ENCODE results near the gene POGLUT3.

Gene POGLUT3

DNA sequence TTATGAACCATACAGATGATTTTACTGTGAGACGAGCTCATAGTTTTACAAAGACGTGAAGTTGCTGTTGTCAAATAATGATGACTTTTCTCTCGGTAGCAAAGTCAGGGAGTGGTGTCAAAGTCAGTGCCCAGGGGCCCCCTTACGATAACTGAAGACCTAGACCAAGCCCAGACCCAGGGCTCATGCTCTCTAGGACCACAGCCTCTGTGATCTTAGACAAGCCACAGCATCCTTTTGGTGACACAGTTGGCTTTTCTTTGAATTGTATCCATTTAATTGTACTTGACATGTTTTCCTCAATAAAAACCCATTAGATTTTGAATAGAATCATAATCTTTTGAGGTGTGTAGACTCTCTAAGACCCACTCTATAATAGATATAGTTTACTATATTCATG is 17.9 kb upstream of the POGLUT3 start:
- H3K9me3 Mint-ChIP-seq: peaks cover 4% of the 10 kb centered on the region
- no peaks in the 10 kb centered on the region for H3K4me1 Mint-ChIP-seq
- H3K4me3 Mint-ChIP-seq: no peak overlapping the region
- no peak overlapping the region for H3K27ac Mint-ChIP-seq
- H3K27me3 Mint-ChIP-seq: peaks cover 15% of the 10 kb centered on the region
- no peak for ATAC-seq
- H3K36me3 Mint-ChIP-seq: no peaks in the 10 kb centered on the region

DNA sequence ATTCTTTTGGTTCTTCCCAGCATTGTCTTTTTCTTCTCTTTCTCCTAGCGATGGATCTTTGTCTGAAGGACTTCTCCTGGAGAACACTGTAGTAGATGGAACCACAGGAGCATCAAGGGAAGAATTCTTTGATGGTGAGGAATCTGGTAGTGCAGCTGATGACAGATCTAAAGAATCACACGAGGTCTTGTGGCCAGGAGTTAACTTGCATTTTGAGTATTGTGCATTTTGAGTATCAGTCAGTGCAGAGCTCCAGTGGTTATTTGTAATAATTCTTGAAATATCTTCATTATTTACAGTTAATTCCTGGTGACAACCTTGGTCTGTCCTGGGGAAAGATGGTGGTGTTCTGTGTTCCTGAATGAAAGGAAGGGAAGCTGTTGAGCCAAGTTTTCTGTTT is 14.5 kb upstream of the POGLUT3 start:
- Mint-ChIP-seq H3K36me3 (no peaks in the 10 kb centered on the region), H3K4me3 (no peak overlapping the region), H3K27ac (no peak overlapping the region), H3K4me1 (no peaks in the 10 kb centered on the region), H3K27me3 (peaks cover 9% of the 10 kb centered on the region), H3K9me3 (no peaks in the 10 kb centered on the region)
- no peak for ATAC-seq

- Mint-ChIP-seq H3K27me3 (peaks cover 9% of the 10 kb centered on the region), H3K36me3 (no peaks in the 10 kb centered on the region), H3K4me1 (no peaks in the 10 kb centered on the region), H3K9me3 (no peaks in the 10 kb centered on the region), H3K4me3 (no peak overlapping the region), H3K27ac (no peak overlapping the region)
- no peak for ATAC-seq
These were observed 13.8 kb upstream of the POGLUT3 start for GRCh38 chr11:108511851-108512474.

DNA sequence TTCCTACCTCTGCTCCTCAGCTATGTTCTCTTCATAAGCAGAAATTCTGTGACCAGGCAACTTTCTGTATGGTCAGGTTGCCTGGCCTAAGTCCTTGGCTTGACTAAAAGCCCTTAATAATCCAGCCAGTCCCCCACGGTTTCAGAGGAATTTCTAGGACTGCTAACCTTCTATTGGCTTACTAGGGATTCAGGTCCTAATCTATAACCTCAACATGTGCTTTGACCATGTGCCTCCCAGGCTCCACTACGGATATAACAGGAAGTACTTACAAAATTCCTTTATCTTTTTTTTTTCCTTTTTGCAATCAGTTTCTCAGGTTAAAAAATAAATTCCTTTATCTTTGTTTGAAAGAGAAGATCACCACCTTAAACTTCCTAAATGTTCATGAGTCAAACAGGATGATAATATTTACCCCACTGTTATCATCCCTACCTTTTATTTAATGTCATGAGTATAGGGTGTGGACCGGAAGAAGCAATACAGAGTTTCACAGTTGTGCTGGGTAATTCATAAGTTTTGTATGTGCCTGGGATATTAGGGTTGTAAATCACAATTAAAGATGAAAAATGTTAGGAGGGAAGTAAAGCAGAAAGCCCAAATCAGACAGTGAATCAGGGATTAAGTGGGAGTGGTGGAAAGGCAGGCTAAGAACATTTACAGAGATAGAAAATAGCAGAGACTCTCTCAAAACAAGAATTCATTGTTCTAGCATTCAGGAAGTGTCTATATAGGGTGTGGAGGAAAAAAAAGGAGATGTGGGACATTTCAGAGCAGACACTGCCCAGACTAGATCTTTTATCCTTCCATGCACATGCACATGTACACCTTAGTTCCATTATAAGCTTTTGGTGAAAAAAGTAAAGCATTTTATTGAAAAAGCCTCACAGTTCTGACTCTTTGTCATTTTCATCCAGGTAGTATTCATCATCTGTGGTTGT is 10.7 kb upstream of the POGLUT3 start:
- H3K4me3 Mint-ChIP-seq: no peak overlapping the region

DNA sequence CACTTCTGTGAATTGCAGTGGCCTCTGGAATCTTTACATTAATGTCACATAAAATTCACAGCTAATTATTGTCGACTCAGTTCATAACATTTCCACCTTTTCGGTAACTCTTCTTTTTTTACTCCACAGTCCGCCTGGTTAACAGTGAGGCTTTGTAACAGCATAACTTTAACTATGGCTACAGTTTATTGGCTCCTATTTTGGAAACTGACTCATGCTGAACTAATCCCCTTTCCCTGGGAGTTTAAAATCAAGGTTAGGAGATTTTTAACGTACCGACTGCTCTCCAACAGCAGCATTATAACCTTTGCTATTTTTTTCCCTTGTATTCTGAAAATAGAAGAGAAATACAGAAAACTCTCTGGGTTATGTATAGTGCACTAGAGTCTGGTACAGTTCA is 3.2 kb upstream of the POGLUT3 start:
- no peaks in the 10 kb centered on the region for H3K36me3 Mint-ChIP-seq
- no peak overlapping the region for H3K27ac Mint-ChIP-seq
- peaks cover 11% of the 10 kb centered on the region for H3K4me1 Mint-ChIP-seq
- no peak for ATAC-seq
- H3K9me3 Mint-ChIP-seq: no peaks in the 10 kb centered on the region
- H3K4me3 Mint-ChIP-seq: no peak overlapping the region
- no peaks in the 10 kb centered on the region for H3K27me3 Mint-ChIP-seq

More for the DNA sequence above, 10.7 kb upstream of the POGLUT3 start:
- no peak for ATAC-seq
- Mint-ChIP-seq H3K4me1 (no peaks in the 10 kb centered on the region), H3K9me3 (no peaks in the 10 kb centered on the region), H3K27me3 (peaks cover 2% of the 10 kb centered on the region), H3K36me3 (no peaks in the 10 kb centered on the region), H3K27ac (no peak overlapping the region)

DNA sequence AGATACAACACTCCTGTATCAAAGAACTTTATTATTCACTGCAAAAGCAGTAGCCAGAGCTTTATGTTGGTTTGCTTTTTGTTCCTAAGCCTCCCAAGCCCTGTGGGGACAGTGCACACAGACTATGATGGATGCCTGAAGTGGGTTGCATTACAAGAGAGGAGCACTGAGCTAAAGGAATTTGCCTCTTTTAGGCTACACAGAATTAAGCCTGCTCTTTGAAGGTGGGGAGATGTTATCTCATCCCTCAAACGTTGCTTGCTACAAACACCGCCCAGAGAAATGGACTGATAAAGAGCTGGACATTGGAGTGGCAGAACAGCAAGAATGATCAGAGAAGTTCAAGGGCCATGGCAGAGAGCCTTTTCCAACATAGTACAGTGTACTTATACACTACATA is 2.5 kb upstream of the POGLUT3 start:
- Mint-ChIP-seq H3K27ac (no peak overlapping the region), H3K9me3 (no peaks in the 10 kb centered on the region), H3K4me3 (no peak overlapping the region), H3K27me3 (no peaks in the 10 kb centered on the region), H3K4me1 (peaks cover 11% of the 10 kb centered on the region), H3K36me3 (no peaks in the 10 kb centered on the region)
- no peak for ATAC-seq

- ATAC-seq: no peak
- Mint-ChIP-seq H3K4me1 (peaks cover 11% of the 10 kb centered on the region), H3K27ac (no peak overlapping the region), H3K27me3 (no peaks in the 10 kb centered on the region), H3K36me3 (no peaks in the 10 kb centered on the region), H3K4me3 (no peak overlapping the region), H3K9me3 (no peaks in the 10 kb centered on the region)
These were observed 2.0 kb upstream of the POGLUT3 start for GRCh38 chr11:108500169-108500568.

DNA sequence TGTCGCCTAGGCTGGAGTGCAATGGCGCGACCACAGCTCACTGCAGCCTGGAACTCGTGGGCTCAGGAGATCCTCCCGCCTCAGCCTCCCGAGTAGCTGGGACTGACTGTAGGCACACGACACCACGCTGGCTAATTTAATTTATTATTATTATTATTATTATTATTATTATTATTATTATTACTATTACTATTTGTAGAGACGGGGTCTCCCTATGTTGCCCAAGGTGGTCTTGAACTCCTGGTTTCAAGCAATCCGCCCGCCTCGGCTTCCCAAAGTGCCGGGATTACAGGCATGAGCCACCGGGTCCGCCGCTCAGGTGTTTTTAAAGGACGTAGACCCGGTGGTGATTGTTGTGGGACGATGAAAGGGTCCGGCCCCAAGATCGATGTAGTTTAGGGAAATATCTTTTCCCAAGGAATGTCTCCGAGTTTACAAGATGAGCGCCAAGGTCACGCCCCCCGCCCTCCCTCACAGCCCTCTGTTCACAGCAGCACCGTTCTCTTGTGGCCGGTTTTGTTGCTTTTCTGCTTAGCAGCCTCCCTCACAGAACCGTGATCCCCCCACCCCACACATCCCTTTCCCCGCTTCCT is 728 bp upstream of the POGLUT3 start:
- H3K4me3 Mint-ChIP-seq: peak overlapping the region; percentile 89
- no peak for ATAC-seq
- no peaks in the 10 kb centered on the region for H3K9me3 Mint-ChIP-seq
- H3K27ac Mint-ChIP-seq: peak overlapping the region; percentile 88
- H3K27me3 Mint-ChIP-seq: no peaks in the 10 kb centered on the region
- peaks cover 11% of the 10 kb centered on the region for H3K4me1 Mint-ChIP-seq
- no peaks in the 10 kb centered on the region for H3K36me3 Mint-ChIP-seq

DNA sequence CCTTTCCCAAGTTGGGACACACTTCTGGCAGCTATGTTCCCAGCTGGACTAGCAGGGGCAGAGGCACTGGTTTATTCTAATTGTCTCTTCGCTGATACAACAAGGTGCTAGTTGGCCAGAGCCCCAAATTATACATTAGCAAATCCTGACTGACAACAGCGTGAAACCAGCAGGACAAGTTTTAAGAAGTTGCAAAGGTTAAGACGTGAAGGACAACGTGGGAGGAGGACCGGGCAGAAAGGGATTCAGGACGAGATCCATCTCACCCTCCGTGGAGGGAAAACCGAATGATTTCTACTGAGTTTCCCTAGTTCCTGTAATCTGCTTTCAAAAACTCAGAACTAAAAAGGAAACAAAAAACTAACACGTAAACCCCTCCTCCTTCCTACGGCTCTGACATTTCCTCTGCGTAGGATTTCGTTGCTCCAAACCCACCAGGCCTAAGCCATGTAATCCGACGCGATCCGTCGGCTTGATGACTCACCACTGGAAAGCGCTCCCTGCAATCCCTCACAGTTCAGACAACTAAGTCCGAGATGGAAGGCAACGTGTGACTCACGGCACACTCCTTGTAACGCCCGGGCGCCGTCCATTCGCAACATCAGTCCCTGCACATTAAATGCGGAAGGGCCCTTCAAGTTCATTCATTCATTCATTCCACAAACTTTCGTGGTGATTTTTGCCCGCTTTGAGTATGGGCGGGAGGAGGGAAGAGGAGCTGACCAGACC is 703 bp downstream of the POGLUT3 start:
- H3K4me1 Mint-ChIP-seq: peaks cover 11% of the 10 kb centered on the region
- ATAC-seq: peak; percentile 68
- H3K36me3 Mint-ChIP-seq: no peaks in the 10 kb centered on the region
- no peaks in the 10 kb centered on the region for H3K27me3 Mint-ChIP-seq
- no peaks in the 10 kb centered on the region for H3K9me3 Mint-ChIP-seq
- H3K4me3 Mint-ChIP-seq: peak overlapping the region; percentile 98
- H3K27ac Mint-ChIP-seq: peak overlapping the region; percentile 88

- H3K36me3 Mint-ChIP-seq: no peaks in the 10 kb centered on the region
- no peaks in the 10 kb centered on the region for H3K9me3 Mint-ChIP-seq
- ATAC-seq: no peak
- peak overlapping the region; percentile 88 for H3K27ac Mint-ChIP-seq
- no peaks in the 10 kb centered on the region for H3K27me3 Mint-ChIP-seq
- H3K4me1 Mint-ChIP-seq: peaks cover 11% of the 10 kb centered on the region
- no peak overlapping the region for H3K4me3 Mint-ChIP-seq
These were observed 1.4 kb downstream of the POGLUT3 start for GRCh38 chr11:108496643-108497256.

- no peaks in the 10 kb centered on the region for H3K27me3 Mint-ChIP-seq
- H3K9me3 Mint-ChIP-seq: no peaks in the 10 kb centered on the region
- no peak overlapping the region for H3K4me3 Mint-ChIP-seq
- H3K27ac Mint-ChIP-seq: no peak overlapping the region
- no peak for ATAC-seq
- H3K4me1 Mint-ChIP-seq: peaks cover 11% of the 10 kb centered on the region
- H3K36me3 Mint-ChIP-seq: no peaks in the 10 kb centered on the region
These were observed 2.9 kb downstream of the POGLUT3 start for GRCh38 chr11:108495326-108495725.

DNA sequence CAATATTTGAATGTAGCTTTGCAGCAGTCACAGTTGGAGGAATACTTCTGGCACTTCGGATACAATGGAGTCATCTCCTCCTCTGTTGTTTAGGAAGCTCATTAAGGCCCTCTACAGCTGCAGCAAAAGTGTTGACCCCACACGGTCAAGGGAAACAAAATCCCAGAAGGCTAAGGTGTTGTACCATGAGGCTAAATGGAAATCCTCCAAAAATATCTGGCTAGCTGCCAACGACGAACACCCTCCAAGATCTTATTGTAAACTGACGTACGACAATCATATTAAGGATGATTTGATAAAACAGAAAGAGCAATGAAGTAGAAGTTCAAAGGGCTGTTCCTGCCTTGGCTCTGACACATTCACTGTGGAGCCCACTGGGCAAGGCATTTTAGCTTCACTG is 4.0 kb downstream of the POGLUT3 start:
- Mint-ChIP-seq H3K27me3 (no peaks in the 10 kb centered on the region), H3K4me1 (peaks cover 11% of the 10 kb centered on the region), H3K9me3 (no peaks in the 10 kb centered on the region), H3K36me3 (peaks cover 4% of the 10 kb centered on the region), H3K4me3 (no peak overlapping the region), H3K27ac (no peak overlapping the region)
- no peak for ATAC-seq

DNA sequence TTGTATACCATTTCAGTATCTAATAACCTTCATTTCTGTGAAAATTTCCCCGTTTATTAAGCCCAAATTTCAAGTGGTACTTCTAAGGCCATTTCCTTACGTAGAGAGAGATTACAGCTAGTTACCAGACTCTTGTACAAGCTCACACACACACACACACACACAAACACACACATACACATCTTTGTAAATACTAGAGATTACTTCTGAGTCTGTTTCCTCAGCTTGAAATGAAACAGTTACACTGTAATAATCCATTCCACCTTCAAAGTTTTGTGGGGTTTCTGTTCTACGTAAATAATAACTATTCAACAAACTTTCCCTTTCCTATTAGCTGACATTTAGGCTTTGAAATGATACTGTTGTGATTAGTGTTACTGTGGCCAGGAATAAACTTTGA is 6.2 kb downstream of the POGLUT3 start:
- peaks cover 17% of the 10 kb centered on the region for H3K36me3 Mint-ChIP-seq
- no peak overlapping the region for H3K27ac Mint-ChIP-seq
- ATAC-seq: no peak

GRCh38 chr11:108486828-108487227 is 11.4 kb downstream of the POGLUT3 start:
- Mint-ChIP-seq H3K27ac (no peak overlapping the region), H3K9me3 (peaks cover 7% of the 10 kb centered on the region), H3K4me3 (no peak overlapping the region), H3K36me3 (peaks cover 32% of the 10 kb centered on the region), H3K4me1 (no peaks in the 10 kb centered on the region), H3K27me3 (no peaks in the 10 kb centered on the region)
- ATAC-seq: no peak

More for the DNA sequence above, 6.2 kb downstream of the POGLUT3 start:
- Mint-ChIP-seq H3K27me3 (no peaks in the 10 kb centered on the region), H3K4me3 (no peak overlapping the region), H3K9me3 (peaks cover 6% of the 10 kb centered on the region), H3K4me1 (peaks cover 2% of the 10 kb centered on the region)

DNA sequence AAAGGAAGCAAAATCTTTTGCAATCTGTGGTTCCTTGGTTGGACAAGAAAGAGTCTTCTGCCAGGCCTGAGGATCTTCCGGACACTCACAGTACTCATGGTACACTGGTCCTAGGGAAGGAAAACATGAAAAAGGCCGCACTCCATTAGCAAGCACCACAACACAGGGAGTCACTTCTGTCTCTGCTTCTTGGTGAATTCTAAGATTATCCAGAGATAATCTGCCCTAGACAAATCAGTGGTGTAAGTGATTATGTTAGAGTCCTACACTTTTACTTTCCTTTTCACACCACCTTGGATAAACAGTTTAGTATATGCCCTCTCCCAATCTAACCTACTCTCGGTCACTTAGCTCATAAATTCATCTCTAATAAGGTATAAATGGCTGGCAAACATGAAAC is 11.9 kb downstream of the POGLUT3 start:
- no peaks in the 10 kb centered on the region for H3K4me1 Mint-ChIP-seq
- H3K27ac Mint-ChIP-seq: no peak overlapping the region
- no peak overlapping the region for H3K4me3 Mint-ChIP-seq
- H3K9me3 Mint-ChIP-seq: peaks cover 7% of the 10 kb centered on the region
- peaks cover 34% of the 10 kb centered on the region for H3K36me3 Mint-ChIP-seq
- no peaks in the 10 kb centered on the region for H3K27me3 Mint-ChIP-seq
- no peak for ATAC-seq

Data from stimulated activated memory B cell treated with anti-CD40 and anti-IgM and Interleukin-4, amounts not matched to agents 10 μg/mL and 1 μg/mL and 100 μg/mL, for 72 hours (primary cell).